ENCODE data around the gene TTC39C.

DNA sequence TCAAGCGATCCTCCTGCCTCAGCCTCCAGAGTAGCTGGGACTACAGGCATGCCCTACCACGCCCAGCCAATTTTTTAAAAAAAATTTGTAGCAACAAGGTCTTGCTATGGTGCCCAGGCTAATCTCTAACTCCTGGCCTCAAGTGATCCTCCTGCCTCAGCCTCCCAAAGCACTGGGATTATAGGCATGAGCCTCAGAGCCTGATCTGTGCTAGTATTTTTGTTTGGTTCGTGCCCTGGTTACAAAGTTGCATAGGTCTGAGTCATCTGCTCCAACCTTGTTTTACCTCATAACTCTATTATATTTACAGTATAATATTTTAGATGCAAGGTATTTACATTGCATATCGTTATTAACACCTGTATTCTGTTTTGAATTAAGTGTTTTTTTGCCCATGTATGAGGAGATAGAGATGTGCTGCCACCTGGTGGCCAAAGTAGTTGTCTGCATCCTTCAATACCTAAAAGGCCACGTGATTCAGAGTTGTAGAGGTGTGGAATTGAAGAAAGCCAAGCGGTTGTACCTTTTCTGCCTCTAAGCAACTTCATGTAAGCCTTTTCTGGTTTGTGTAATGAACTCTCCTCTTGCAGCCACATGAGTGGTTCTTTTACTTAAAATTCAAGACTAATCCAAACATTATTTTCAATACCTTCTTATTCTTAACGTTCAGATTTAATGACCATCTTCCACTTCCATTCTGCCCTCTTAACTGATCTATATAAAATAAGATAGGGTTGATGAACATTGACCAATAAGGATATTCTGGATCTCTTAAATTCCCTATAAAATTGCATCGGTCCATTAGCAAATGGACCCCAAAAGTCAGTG is 104.4 kb downstream of the TTC39C start:
- no peak for TF ChIP-seq EZH2 (IDR thresholded peaks at IDR 0.05; ENCODE audit: borderline replicate concordance)
- TF ChIP-seq, protein P1, sequence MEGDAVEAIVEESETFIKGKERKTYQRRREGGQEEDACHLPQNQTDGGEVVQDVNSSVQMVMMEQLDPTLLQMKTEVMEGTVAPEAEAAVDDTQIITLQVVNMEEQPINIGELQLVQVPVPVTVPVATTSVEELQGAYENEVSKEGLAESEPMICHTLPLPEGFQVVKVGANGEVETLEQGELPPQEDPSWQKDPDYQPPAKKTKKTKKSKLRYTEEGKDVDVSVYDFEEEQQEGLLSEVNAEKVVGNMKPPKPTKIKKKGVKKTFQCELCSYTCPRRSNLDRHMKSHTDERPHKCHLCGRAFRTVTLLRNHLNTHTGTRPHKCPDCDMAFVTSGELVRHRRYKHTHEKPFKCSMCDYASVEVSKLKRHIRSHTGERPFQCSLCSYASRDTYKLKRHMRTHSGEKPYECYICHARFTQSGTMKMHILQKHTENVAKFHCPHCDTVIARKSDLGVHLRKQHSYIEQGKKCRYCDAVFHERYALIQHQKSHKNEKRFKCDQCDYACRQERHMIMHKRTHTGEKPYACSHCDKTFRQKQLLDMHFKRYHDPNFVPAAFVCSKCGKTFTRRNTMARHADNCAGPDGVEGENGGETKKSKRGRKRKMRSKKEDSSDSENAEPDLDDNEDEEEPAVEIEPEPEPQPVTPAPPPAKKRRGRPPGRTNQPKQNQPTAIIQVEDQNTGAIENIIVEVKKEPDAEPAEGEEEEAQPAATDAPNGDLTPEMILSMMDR (IDR thresholded peaks at IDR 0.05; ENCODE audit: poor library complexity) = peak; percentile 96
- no peak for TF ChIP-seq EZH2phosphoT487 (IDR thresholded peaks at IDR 0.05; ENCODE audit: low read depth, severe bottlenecking, unreplicated experiment)
